GM18909 (cell line): ENCODE data around the gene IMMT.

Source experiments
- ATAC-seq: cut with Tn5 transposase; IDR thresholded peaks from one replicate; pipeline ENCODE4 v1.9.1; 2021; ENCODE audit warnings: mild to moderate bottlenecking; ENCODE audit not compliant: unreplicated experiment, poor library complexity

Gene IMMT

GRCh38 chr2:86226636-86227520, 31.6 kb upstream of the IMMT start:
- ATAC-seq: no peak

DNA sequence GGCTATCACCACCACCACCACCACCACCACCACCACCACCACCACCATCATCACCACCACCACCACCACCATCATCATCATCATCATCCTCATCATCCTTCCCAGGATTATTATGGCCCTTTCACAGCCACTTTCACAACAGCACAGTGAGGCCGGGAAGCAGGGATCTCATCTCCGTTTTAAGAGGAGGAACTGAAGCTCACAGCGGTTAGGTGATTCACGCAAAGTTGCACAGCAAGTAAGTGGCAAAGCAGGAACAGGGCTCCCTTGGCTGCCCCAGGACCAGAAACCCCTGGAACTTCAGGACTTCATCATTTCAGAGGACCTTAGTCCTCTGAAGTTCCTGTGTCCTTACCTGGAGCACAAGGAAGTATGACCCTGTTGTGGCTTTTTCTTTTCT, 30.8 kb upstream of the IMMT start:
- ATAC-seq: no peak

DNA sequence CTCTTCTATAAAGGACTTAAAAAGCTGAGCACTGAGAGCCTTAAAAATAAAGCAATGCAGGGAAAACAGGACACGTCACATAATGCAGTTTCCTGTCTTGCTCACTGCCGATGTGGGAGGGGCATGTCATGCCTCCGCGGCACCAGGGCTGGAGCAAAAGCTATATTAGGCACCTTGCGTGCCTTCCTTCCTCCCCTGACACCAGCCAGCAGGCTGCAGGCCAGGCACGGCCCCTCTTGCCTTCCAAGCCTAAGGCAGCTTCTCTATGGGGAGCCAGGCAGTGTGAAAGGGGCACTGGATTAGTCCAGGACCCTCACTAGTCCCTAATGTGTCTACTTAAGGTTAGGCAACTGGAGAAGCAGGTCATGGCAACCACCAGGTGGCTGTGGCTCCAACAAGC, 30.3 kb upstream of the IMMT start:
- peak; percentile 71 for ATAC-seq

GRCh38 chr2:86224645-86225355, 29.5 kb upstream of the IMMT start:
- ATAC-seq: no peak

DNA sequence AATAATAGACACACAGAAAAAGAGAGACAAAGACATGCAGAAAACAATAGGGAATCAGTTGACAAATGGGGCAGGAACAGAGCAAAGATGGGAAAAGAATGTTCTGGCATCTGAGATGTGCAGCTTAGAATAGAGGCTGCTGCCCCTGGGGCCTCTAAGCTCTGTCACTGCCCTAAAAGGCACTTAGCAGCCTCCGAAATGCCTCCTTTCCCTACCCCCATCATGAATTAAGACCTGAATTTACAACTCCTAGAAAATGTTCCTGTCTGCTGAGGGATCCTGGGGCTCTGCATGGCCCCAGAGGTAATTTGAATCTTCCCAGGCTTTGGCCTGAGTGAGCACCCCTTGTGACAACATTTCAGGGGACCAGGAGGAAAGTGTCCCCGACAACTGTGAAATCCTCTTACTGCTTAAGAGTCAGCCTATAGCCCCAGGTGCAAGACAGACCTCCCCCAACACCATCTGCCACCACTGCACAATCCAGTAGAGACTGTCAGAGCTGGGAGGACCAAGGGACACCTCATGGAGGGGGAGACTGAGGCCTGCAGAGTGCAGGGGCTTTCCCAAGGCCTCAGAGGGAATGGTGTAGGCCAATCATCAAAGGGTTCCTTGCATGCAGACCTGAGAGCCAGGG, 28.8 kb upstream of the IMMT start:
- ATAC-seq: no peak

- no peak for ATAC-seq
Observed at GRCh38 chr2:86223140-86223926, 28.1 kb upstream of the IMMT start.

GRCh38 chr2:86221066-86221684, 25.9 kb upstream of the IMMT start:
- no peak for ATAC-seq

GRCh38 chr2:86219896-86220295, 24.6 kb upstream of the IMMT start:
- no peak for ATAC-seq

DNA sequence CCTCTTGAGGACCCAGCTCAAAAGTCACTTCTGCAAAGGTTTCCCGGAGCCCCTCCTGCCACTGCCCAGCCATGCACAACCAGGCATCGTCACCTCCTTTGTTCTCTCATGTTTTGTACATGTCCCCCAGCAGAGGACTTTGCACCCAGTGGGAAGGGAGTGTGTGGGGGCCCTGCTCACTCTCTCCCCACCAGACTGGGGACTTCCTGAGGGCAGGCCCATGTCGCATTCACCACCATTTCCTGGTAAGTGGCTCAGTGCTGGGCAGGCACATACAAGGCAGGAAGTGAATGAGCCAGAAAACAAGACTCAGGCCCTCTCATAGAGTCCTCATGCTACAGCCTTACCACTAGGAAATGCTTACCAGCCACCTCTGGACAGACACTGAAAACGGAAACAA, 22.9 kb upstream of the IMMT start:
- no peak for ATAC-seq

DNA sequence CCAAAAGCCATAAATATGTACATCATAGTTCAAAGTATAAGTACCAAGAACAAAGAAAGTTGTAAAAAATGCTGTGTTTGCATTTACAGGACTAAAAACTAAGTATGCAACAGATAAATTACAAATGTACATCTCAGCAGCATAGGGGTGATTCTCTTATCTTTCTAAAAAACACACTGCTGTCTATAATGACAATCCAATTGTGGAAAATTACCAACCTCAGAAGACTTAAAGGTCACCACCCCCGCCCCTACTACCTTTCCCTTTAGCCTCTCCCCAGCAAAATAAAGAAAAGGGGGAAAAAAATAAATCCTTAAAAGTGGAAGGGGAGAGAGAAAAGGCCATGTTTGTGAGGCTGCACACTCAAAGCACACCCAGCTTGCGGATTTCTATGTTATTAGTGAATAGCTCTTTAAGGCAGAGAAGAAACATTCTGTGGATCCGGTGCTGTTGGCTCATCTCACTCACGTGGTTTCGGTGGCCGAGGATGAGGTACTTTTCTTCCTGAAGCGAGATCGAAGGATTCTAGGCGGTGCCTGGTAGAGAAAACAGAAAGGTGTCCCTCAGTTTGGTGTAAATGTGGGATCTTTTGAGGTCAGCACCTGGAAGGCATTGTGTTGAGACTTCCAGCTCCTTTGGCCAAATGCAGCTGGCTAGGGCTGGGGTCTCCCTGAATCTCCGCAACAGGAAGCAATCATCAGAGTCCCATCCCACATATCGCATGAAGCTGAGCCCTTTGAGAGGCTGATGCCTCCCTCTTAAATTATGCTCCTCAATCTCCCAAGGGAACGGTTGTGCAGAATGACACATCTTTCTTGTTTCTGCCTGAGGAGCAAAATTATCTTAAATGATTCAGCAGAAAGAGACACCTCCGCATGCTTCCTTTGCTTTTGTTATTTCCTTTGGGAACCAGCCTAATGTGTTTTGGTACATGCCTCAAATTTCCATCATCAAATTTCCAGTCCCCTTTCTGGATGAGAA, 21.6 kb upstream of the IMMT start:
- ATAC-seq: no peak

- no peak for ATAC-seq
Observed at GRCh38 chr2:86214503-86214832, 19.2 kb upstream of the IMMT start.

- ATAC-seq: no peak
Observed at GRCh38 chr2:86213699-86214502, 18.6 kb upstream of the IMMT start.

DNA sequence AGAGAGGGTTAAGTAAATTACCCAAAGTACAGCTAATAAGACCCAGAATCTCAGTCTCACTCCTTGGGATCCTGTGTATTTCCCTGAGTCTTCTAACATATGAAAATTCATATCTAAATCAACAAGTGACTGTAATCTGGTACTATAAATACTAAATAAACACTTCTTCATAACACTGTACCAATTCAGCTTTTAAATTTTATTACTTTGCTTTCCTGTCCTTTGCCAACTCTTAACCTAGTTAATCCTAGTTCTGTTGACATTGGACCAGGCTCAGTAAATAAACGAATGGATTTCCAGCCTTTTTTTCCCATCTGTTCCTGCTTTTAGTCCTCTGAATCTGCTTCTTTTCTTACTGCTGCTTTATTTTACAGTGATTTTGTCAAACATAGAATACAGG, 17.8 kb upstream of the IMMT start:
- no peak for ATAC-seq

DNA sequence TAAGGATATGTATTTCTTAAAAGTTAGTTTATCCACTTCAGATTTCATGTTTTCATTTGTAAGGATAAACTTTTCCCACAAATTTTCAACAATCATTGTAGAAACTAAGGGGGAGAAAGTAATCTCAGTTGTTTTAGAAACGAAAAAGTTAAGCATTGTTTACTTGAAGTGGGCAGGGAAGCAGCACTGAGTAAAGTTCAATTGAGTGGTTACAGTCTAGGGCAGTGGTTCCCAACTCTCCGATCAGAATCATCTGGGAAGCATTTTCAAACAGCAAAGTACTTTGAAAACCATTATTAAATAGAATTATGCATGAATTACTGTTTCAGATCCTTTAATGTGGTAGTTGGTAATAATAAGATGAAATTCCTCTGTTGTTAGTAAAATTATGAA, 16.5 kb upstream of the IMMT start:
- no peak for ATAC-seq

GRCh38 chr2:86211033-86211795, 16.0 kb upstream of the IMMT start:
- ATAC-seq: no peak

DNA sequence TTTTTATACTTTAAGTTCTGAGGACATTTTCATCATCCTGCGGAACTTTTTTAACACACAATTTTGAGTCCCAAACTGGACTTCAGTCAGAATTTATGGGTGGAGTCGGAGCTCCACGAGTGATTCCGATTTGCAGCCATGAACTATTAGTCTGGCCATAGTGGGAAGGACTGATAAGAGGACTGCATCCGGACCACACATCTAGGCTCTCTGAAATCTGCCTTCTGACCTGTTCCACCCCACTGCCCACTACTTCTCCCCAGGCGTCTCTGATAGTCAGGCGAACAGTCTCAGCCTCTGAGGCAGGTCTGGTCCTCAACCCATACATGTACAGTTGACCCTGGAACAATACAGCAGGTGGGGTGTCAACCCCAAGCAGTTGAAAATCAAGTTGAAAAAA, 9.2 kb upstream of the IMMT start:
- no peak for ATAC-seq

GRCh38 chr2:86203614-86204013, 8.4 kb upstream of the IMMT start:
- no peak for ATAC-seq

DNA sequence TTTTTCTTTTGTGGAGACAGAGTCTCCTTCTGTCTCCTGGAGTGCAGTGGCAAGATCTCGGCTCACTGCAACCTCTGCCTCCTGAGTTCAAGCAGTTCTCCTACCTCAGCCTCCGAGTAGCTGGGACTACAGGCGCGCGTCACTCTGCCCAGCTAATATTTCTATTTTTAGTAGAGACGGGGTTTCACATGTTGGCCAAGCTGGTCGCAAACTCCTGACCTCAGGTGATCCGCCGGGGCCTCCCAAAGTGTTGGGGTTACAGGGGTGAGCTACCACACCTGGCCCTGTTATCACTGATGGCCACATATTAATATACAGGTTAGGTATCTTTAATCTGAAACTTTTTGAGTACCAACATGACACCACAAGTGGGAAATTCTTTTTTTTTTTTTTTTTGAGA, 7.4 kb upstream of the IMMT start:
- ATAC-seq: no peak
